OCI-LY1 (cell line): ENCODE measurements around the gene IQCM.
"Not testable (repeated sequence)": the region's sequence is repeated elsewhere in the genome, so short reads cannot be mapped to it uniquely, and the experiment has no call there.

ENCODE experiments used
- H2AFZ ChIP-seq: fragments of 200-600 bp; sonication (generic), shearing (Covaris generic); 2 replicates; pipeline ENCODE4 v1.6.0; 2014; ENCODE audit warnings: antibody characterized with exemption, mild to moderate bottlenecking, low read length
- H3F3A ChIP-seq: fragments of 200-600 bp; sonication (generic), shearing (Covaris generic); 2 replicates; pipeline ENCODE4 v1.6.0; 2014; ENCODE audit warnings: mild to moderate bottlenecking, antibody characterized with exemption, low read length, moderate library complexity; ENCODE audit not compliant: insufficient read depth
- H3K27ac ChIP-seq: fragments of 200-600 bp; sonication (generic); 2 replicates; pipeline ENCODE4 v1.5.1; 2014; ENCODE audit warnings: low read length, mixed run types, mild to moderate bottlenecking, low read depth; ENCODE audit not compliant: poor library complexity, severe bottlenecking
- H3K27me3 ChIP-seq: fragments of 200-600 bp; sonication (generic); 2 replicates; pipeline ENCODE4 v1.6.0; 2014; ENCODE audit warnings: antibody characterized with exemption, mild to moderate bottlenecking, low read length, moderate library complexity; ENCODE audit not compliant: insufficient read depth
- H3K36me3 ChIP-seq: fragments of 200-600 bp; sonication (generic); 2 replicates; pipeline ENCODE4 v1.6.1; 2014; ENCODE audit warnings: mild to moderate bottlenecking, antibody characterized with exemption, low read length, moderate library complexity, mixed read lengths; ENCODE audit not compliant: insufficient read depth
- H3K4me1 ChIP-seq: fragments of 200-600 bp; sonication (generic); 2 replicates; pipeline ENCODE4 v1.5.1; 2014; ENCODE audit warnings: mild to moderate bottlenecking, low read length, moderate library complexity; ENCODE audit not compliant: insufficient read depth, severe bottlenecking
- H3K4me2 ChIP-seq: fragments of 200-600 bp; sonication (generic), shearing (Covaris generic); 2 replicates; pipeline ENCODE4 v1.6.1; 2014; ENCODE audit warnings: low read length
- H3K4me3 ChIP-seq: fragments of 200-600 bp; sonication (generic); 2 replicates; pipeline ENCODE4 v1.5.1; 2014; ENCODE audit warnings: low read length, low read depth, mild to moderate bottlenecking, mixed read lengths; ENCODE audit not compliant: poor library complexity, severe bottlenecking
- H3K79me2 ChIP-seq: fragments of 200-600 bp; shearing (Covaris generic); 2 replicates; pipeline ENCODE4 v1.6.1; 2016; ENCODE audit warnings: mixed run types, low read length, mixed read lengths; ENCODE audit not compliant: insufficient read depth
- H3K9ac ChIP-seq: fragments of 200-600 bp; sonication (generic), shearing (Covaris generic); 2 replicates; pipeline ENCODE4 v1.6.1; 2014; ENCODE audit warnings: mild to moderate bottlenecking, low read length, mixed read lengths
- H3K9me2 ChIP-seq: fragments of 200-600 bp; sonication (generic), shearing (Covaris generic); 2 replicates; pipeline ENCODE4 v1.6.1; 2014; ENCODE audit warnings: low read depth, mild to moderate bottlenecking, low read length, mixed read lengths
- H3K9me3 ChIP-seq: fragments of 200-600 bp; shearing (Covaris generic); 2 replicates; pipeline ENCODE4 v1.6.1; 2014; ENCODE audit warnings: low read length, mixed read lengths
- H4K20me1 ChIP-seq: fragments of 200-600 bp; sonication (generic), shearing (Covaris generic); 2 replicates; pipeline ENCODE4 v1.6.0; 2016; ENCODE audit warnings: mild to moderate bottlenecking, low read length; ENCODE audit not compliant: insufficient read depth
- CTCF ChIP-seq: fragments of 200-600 bp; sonication (generic), shearing (Covaris generic); IDR thresholded peaks from 2 replicates; pipeline ENCODE4 v1.5.1; 2017; ENCODE audit warnings: mild to moderate bottlenecking, antibody characterized with exemption, low read length, moderate library complexity, mixed read lengths
- EZH2 ChIP-seq: fragments of 200-600 bp; sonication (generic), shearing (Covaris generic); IDR thresholded peaks from 2 replicates; pipeline ENCODE4 v1.8.0; 2017; ENCODE audit warnings: borderline replicate concordance, mixed run types, mild to moderate bottlenecking, antibody characterized with exemption, low read length, moderate library complexity, mixed read lengths

The IQCM gene

GRCh38 chr4:149518471-149518870 lies 297.2 kb downstream of the IQCM start:
- Histone ChIP-seq H3K9ac (no peak overlapping the region), H3K4me3 (no peak overlapping the region), H3K27me3 (no peaks in the 10 kb centered on the region), H3K79me2 (no peaks in the 10 kb centered on the region), H4K20me1 (no peaks in the 10 kb centered on the region), H3K27ac (no peak overlapping the region), H3K9me2 (no peaks in the 10 kb centered on the region), H3K4me1 (no peaks in the 10 kb centered on the region), H2AFZ (no peak overlapping the region), H3K4me2 (no peak overlapping the region), H3F3A (no peaks in the 10 kb centered on the region), H3K9me3 (no peaks in the 10 kb centered on the region), H3K36me3 (no peaks in the 10 kb centered on the region)
- TF ChIP-seq EZH2 (no peak), CTCF (no peak)

- Histone ChIP-seq H3K9me3 (no peaks in the 10 kb centered on the region), H3K9ac (no peak overlapping the region), H3K4me1 (no peaks in the 10 kb centered on the region), H3F3A (no peaks in the 10 kb centered on the region), H3K27ac (no peak overlapping the region), H3K9me2 (no peaks in the 10 kb centered on the region), H2AFZ (no peak overlapping the region), H3K4me2 (no peak overlapping the region), H3K79me2 (no peaks in the 10 kb centered on the region), H3K27me3 (no peaks in the 10 kb centered on the region), H3K36me3 (no peaks in the 10 kb centered on the region), H4K20me1 (no peaks in the 10 kb centered on the region), H3K4me3 (no peak overlapping the region)
- TF ChIP-seq EZH2 (no peak), CTCF (no peak)
These were observed 302.6 kb downstream of the IQCM start for GRCh38 chr4:149513081-149513480.

GRCh38 chr4:149512501-149512900 lies 303.1 kb downstream of the IQCM start:
- Histone ChIP-seq H3K9me2 (no peaks in the 10 kb centered on the region), H3K27me3 (no peaks in the 10 kb centered on the region), H4K20me1 (no peaks in the 10 kb centered on the region), H3K4me1 (no peaks in the 10 kb centered on the region), H3K79me2 (no peaks in the 10 kb centered on the region), H3K27ac (no peak overlapping the region), H3K4me3 (no peak overlapping the region), H3F3A (no peaks in the 10 kb centered on the region), H3K4me2 (no peak overlapping the region), H3K36me3 (no peaks in the 10 kb centered on the region), H3K9me3 (no peaks in the 10 kb centered on the region), H2AFZ (no peak overlapping the region), H3K9ac (no peak overlapping the region)
- TF ChIP-seq EZH2, result no peak

GRCh38 chr4:149511558-149512298 lies 303.9 kb downstream of the IQCM start:
- H3K4me1 ChIP-seq, result no peaks in the 10 kb centered on the region
- H3F3A ChIP-seq, result no peaks in the 10 kb centered on the region
- H3K4me3 ChIP-seq, result no peak overlapping the region

GRCh38 chr4:149507309-149507708 lies 308.3 kb downstream of the IQCM start:
- H3K79me2 ChIP-seq, H3K27me3 ChIP-seq, H3K4me2 ChIP-seq, H3K4me3 ChIP-seq, H3K9me3 ChIP-seq, H2AFZ ChIP-seq, H3K9me2 ChIP-seq, H3K4me1 ChIP-seq, H3K27ac ChIP-seq, H3K9ac ChIP-seq, H3K36me3 ChIP-seq, H4K20me1 ChIP-seq, H3F3A ChIP-seq: not testable (repeated sequence)

More at GRCh38 chr4:149511558-149512298, 303.9 kb downstream of the IQCM start:
- no peaks in the 10 kb centered on the region for H4K20me1 ChIP-seq
- H3K9me2 ChIP-seq, result no peaks in the 10 kb centered on the region
- H3K79me2 ChIP-seq, result no peaks in the 10 kb centered on the region
- no peak overlapping the region for H2AFZ ChIP-seq
- H3K27ac ChIP-seq, result no peak overlapping the region
- TF ChIP-seq EZH2 (no peak), CTCF (no peak)
- no peaks in the 10 kb centered on the region for H3K9me3 ChIP-seq
- no peaks in the 10 kb centered on the region for H3K36me3 ChIP-seq
- H3K27me3 ChIP-seq, result no peaks in the 10 kb centered on the region
- H3K9ac ChIP-seq, result no peak overlapping the region
- H3K4me2 ChIP-seq, result no peak overlapping the region
